Measurements from ENCODE around the gene MECP2.

GRCh38 chrX:154094833-154095232 is 2.7 kb downstream of the MECP2 start:
- no peak for TF ChIP-seq CTCF (IDR thresholded peaks at IDR 0.05)
- no peak for TF ChIP-seq POLR2A (IDR thresholded peaks at IDR 0.05)
